ENCODE measurements around the gene RAG1.

RAG1 gene

DNA sequence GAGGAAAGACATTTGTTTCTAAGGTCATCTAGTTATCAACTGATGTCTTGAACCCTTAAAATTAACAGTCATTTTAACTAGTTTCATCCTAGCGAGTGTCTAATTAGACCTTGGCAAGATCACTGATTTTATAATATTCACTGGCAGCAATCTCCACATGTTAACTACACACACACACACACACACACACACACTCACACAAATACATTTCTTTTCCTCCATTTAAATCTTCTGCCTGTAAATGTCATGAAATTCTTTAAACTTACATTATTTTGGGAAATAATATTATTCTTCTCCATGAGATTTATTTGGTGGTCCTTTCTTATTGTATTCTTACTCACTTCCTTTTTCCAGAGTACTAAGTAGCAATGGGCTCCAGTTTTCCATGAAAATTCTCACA, 23.6 kb downstream of the RAG1 start:
- DNase-seq = no peak

DNA sequence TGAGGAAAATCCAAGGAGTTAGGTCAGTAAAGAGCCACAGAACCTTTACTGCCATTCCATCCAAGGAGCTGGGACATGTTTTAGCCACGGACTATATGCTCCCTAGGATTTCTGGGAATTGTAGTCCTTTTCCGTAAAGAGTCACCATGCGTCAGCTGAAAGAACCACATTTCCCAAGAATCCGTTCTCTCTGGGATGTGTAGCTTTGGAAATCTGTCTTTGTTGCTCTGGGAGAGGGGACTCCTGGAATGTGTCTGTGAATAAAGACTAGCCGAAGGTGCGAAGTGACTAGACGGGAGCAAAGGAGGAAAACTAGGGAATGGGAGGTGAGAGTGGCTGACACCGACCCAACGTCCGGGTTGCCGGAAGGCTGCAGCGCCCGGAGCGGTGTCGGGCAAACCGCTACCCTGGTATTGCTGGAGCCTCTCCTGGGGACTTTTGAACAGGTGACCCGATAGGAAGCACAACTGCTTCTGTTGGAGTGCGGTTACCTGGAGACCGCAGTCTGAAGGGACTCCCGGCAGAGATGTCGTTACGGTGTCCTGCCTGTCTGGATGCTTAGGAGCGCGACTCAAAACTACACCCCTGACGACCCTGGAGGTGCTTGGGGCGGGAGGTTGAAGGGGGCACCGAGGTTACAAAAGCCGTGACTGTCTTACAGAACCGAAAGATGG, 26.6 kb downstream of the RAG1 start, which contains the start of gene IFTAP:
TSS of gene IFTAP (plus strand) at position 187 of the 674 bp plus-strand sequence. CDS start 15,602 bp downstream, outside the sequence.
- DNase-seq = peak; percentile 78

DNA sequence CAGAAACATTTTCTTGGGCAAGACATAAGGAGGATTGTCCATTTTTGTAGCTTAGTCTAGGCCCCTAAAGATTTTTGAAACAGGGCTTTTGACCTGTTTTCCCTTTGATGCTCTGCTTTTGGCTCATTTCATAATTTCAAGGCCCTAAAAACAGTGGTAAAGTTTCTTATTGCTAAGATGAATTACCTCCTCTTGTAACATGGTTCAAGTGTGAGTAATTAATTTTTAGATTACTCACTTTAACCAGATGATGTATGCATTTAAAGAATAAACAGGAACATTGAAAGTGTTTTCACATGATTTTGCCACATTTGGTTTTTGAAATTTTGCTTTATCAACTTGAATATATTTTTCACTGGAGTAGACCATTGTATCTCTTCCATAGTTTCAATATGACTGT, 29.1 kb downstream of the RAG1 start:
- no peak for DNase-seq

- no peak for DNase-seq
Measured at GRCh38 chr11:36598051-36598450, 30.2 kb downstream of the RAG1 start, which contains the start of gene RAG2. Gene RAG2 (minus strand): TSS chr11:36598236. CDS start chr11:36594168, 4,068 bp downstream.

DNA sequence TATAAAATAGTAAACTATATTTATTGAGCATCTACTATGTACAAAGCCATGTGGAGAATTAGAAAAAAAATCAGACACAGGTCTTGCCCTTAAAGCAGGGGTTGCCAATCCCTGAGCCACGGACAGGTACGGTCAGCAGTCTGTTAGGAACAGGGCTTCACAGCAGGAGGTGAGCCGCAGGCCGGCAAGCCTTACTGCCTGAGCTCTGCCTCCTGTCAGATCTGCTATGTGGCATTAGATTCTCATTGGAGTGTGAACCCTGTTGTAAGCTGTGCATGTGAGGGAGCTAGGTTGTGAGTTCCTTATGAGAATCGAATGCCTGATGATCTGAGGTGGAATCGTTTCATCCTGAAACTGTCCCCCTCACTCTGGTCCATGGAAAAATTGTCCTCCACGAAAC, 32.4 kb downstream of the RAG1 start:
- no peak for DNase-seq

- no peak for DNase-seq
Measured at GRCh38 chr11:36601155-36601554, 33.3 kb downstream of the RAG1 start.

GRCh38 chr11:36602135-36602534, 34.3 kb downstream of the RAG1 start:
- no peak for DNase-seq

- no peak for DNase-seq
Measured at GRCh38 chr11:36605221-36606216, 37.7 kb downstream of the RAG1 start.

DNA sequence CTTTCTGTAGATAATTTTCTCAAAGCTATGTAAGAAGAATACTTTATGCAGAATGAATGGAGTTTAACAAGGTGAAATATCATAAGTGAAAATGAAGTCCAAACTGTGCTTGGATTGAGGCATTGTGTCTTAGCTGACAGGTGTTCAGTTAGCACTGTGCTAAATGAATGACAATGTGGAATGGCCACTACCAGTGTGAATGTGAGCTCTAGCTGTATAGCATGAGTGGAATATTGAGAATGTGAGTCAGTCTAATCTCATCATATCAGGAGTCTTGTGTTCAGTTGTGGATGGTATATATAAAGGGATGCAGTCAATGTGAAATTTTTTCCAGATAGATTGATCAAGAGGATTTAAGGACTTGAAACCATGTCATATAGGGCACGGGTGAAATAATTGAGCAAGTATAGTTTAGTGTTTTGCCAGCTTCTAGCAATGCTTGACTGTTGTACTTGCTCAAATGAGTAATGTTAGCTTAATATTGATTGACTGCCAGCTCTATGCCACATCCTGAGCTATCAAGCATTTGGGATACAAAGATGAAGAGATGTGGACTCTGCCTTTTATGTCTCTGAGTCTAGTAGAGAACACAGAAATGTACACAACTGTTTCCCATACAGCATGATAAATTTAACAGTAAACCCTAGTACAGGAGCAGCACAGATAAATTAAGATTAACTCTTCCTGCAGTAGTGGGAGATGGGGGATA, 40.8 kb downstream of the RAG1 start:
- no peak for DNase-seq

- DNase-seq = no peak
Measured at GRCh38 chr11:36609383-36609782, 41.6 kb downstream of the RAG1 start.

DNA sequence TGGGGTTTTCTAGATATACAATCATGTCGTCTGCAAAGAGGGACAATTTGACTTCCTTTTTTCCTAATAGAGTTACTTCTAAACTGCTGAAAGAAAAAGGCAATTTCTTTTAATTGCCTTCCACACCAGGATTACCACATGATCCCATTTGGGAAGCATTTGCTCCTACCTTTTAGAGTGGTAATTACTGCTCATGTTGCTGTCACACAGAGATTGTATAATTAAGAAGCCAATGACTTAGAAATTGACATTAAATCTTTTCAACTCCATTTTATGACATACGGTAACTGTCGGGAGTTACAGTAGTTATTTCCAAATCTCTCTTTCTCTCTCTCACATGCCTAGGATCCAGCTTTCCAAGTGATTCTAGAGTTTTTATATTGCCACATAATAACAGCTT, 48.0 kb downstream of the RAG1 start:
- DNase-seq = no peak

GRCh38 chr11:36617543-36618362, 49.9 kb downstream of the RAG1 start:
- DNase-seq = no peak

DNA sequence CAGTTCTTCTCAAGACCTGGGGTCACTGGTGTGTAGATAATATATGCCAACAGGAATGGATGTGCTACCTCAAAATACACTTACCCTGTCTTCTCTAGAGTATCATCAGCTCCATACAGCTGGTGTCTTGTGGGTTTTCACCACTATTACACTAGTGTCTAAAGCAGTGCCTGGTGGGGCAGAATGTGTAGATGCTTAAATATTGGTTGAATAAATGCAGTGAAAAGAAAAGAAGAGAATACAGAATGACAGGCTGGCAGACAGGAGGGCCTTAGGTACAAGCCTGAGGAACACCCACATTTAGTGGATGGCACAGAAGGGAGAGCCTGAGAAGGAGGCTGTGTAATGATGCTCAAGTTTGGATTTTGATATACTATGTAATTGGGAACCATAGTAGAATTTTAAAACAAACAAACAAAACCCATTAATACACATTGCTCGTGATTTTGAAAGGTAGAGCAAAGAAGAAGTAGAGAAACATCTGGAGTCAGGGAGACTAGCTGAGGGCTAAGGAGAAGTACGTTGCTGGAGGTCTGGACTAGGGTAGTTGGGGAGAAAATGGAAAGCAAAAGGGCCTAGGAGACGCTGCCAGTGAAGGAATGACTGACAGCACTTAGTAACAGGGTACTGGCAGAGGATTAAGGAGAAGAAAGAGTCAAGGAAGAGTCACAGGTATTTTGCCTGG, 50.7 kb downstream of the RAG1 start:
- no peak for DNase-seq

GRCh38 chr11:36619502-36619901, 51.7 kb downstream of the RAG1 start:
- DNase-seq = no peak

- no peak for DNase-seq
Measured at GRCh38 chr11:36620246-36620645, 52.4 kb downstream of the RAG1 start.

GRCh38 chr11:36622431-36623136, 54.8 kb downstream of the RAG1 start:
- no peak for DNase-seq

GRCh38 chr11:36623494-36623893, 55.7 kb downstream of the RAG1 start:
- DNase-seq = no peak

- DNase-seq = no peak
Measured at GRCh38 chr11:36627006-36627405, 59.2 kb downstream of the RAG1 start.

GRCh38 chr11:36627471-36627870, 59.7 kb downstream of the RAG1 start:
- no peak for DNase-seq

GRCh38 chr11:36628141-36628540, 60.3 kb downstream of the RAG1 start:
- DNase-seq = no peak

DNA sequence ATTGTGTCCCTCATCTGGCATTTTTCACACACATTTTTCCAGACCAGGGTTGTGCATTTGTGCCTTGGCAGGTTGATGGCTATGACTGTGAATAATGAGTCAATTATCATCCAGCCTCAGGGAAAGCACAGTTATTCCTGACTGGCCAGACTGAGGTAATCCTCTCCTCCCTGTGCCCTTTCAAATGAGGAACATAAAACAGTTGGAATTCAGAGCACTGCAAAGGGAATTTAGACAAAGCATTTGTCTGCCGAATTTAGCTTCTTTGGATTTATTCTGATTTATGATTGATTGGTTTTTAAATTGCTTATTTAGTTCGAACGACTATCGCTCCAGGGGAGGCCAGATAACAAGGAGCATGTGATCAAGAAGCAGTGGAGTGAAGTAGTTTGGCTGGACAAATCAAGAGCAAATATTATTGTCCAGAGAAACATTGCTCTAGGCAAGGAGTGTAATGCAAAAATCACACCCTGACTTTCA, 61.0 kb downstream of the RAG1 start:
- DNase-seq = no peak

Measured in NCI-H524 treated with DMSO at 0.1 percent for 48 hours (cell line).